Immature natural killer cell (primary cell): Measurements from ENCODE around the gene GALNTL6. TPM values are rescaled to one million over a fixed set of nuclear protein-coding genes. Genes with fewer than 3 reads are reported as not detected.

Source experiments
- DNase-seq, 3 donors: peaks; one replicate each; pipeline ENCODE4 v3.0.0; 2022; ENCODE audit warnings: mixed read lengths in 1 of 3
- H3K27ac Mint-ChIP-seq, 6 donors: one replicate each; pipeline ENCODE4 v1.8.0; 2020; ENCODE audit warnings: mixed read lengths in 6 of 6, mild to moderate bottlenecking in 5 of 6, inconsistent platforms in 4 of 6, moderate library complexity in 3 of 6
- H3K27me3 Mint-ChIP-seq, 3 donors: one replicate each; pipeline ENCODE4 v1.8.0; 2020 to 2021; ENCODE audit warnings: low read depth in 3 of 3, mild to moderate bottlenecking in 3 of 3, mixed read lengths in 3 of 3, moderate library complexity in 3 of 3, inconsistent platforms in 1 of 3
- H3K36me3 Mint-ChIP-seq, 3 donors: one replicate each; pipeline ENCODE4 v1.8.0; 2020; ENCODE audit warnings: mixed read lengths in 3 of 3, inconsistent platforms in 2 of 3, mild to moderate bottlenecking in 2 of 3
- H3K4me1 Mint-ChIP-seq, 2 donors: one replicate each; pipeline ENCODE4 v1.8.0; 2020; ENCODE audit warnings: inconsistent platforms in 2 of 2, mild to moderate bottlenecking in 2 of 2, mixed read lengths in 2 of 2, moderate library complexity in 1 of 2
- H3K4me3 Mint-ChIP-seq, 5 donors: one replicate each; pipeline ENCODE4 v1.8.0; 2020; ENCODE audit warnings: mild to moderate bottlenecking in 5 of 5, mixed read lengths in 5 of 5, inconsistent platforms in 3 of 5, moderate library complexity in 3 of 5
- H3K9me3 Mint-ChIP-seq, 6 donors: one replicate each; pipeline ENCODE4 v1.8.0; 2020; ENCODE audit warnings: mild to moderate bottlenecking in 6 of 6, mixed read lengths in 6 of 6, inconsistent platforms in 4 of 6, moderate library complexity in 3 of 6
- polyA plus RNA-seq, 3 donors: library from polyadenylated mRNA; unstranded; fragments of 300-500 nt; fragmentation: Illumina TruSeq; gene quantifications; one replicate each; pipeline ENCODE4 v1.2.3, GENCODE V29; 2021

GALNTL6 gene
- polyA plus RNA-seq, 3 donors from 2014 or later: not detected

- Mint-ChIP-seq H3K27me3 (no peaks in the 10 kb centered on the region), H3K4me1 (no peaks in the 10 kb centered on the region), H3K4me3 (no peak overlapping the region), H3K36me3 (no peaks in the 10 kb centered on the region), H3K27ac (no peak overlapping the region), H3K9me3 (peaks cover under 1 to 40% (median 24%) of the 10 kb centered on the region in 6 donors)
- no peak for DNase-seq
Observed at GRCh38 chr4:172055046-172055445, 241.8 kb downstream of the GALNTL6 start.

- Mint-ChIP-seq H3K4me1 (no peaks in the 10 kb centered on the region), H3K27me3 (no peaks in the 10 kb centered on the region), H3K27ac (no peak overlapping the region), H3K4me3 (no peak overlapping the region), H3K9me3 (peaks cover 0 to 39% (median 22%) of the 10 kb centered on the region in 6 donors), H3K36me3 (no peaks in the 10 kb centered on the region)
- no peak for DNase-seq
Observed at GRCh38 chr4:172055498-172055897, 242.3 kb downstream of the GALNTL6 start.

GRCh38 chr4:172061204-172061603 is 248.0 kb downstream of the GALNTL6 start:
- Mint-ChIP-seq H3K9me3 (peaks cover 8 to 43% (median 23%) of the 10 kb centered on the region in 6 donors), H3K36me3 (no peaks in the 10 kb centered on the region)
- no peak for DNase-seq

DNA sequence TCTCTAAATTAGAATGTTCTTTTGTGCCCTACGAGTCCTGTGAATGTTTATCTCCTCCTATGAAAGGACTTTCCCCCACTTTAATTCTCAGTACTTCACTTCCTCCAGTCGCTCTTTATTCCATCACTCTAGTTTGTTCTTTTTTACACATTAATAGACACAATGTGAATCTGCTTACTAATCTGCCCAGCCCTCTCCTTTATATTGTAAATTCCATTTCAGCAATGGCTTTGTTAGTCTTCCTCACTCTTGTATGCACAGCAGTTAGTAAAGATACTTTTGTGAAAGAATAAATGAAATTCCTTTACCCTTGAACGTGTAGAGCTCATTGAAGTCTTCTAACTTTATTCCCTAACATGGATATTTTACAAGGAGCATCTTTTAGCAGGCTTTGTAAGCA is 255.3 kb downstream of the GALNTL6 start:
- H3K4me3 Mint-ChIP-seq: no peak overlapping the region
- H3K27me3 Mint-ChIP-seq: no peaks in the 10 kb centered on the region
- H3K4me1 Mint-ChIP-seq: no peaks in the 10 kb centered on the region
- H3K36me3 Mint-ChIP-seq: no peaks in the 10 kb centered on the region
- no peak overlapping the region for H3K27ac Mint-ChIP-seq
- no peak for DNase-seq
- peaks cover 9 to 60% (median 22%) of the 10 kb centered on the region in 6 donors for H3K9me3 Mint-ChIP-seq

More at GRCh38 chr4:172061204-172061603, 248.0 kb downstream of the GALNTL6 start:
- H3K4me1 Mint-ChIP-seq: no peaks in the 10 kb centered on the region
- H3K27ac Mint-ChIP-seq: no peak overlapping the region
- H3K4me3 Mint-ChIP-seq: no peak overlapping the region
- no peaks in the 10 kb centered on the region for H3K27me3 Mint-ChIP-seq

DNA sequence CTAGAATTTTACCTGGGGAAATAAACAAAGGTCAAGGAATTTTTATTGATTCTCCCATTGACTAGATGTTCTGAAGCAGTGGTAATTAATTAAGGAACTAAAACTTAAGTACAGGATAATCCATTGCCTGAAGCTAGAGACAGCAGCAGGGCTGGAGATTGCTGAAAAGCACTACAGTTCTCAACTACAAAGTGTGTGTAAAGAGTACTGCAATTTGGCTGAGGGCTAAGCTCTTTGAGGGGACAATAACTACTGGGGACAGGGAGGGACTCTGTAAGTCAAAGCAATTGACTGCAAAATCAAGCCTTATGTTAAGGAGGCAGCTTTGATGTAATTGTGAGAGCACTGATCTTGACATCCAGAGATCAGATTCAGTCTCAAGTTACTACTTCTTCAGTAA is 260.4 kb downstream of the GALNTL6 start:
- no peak for DNase-seq
- peaks cover 0 to 2% (median 0%) of the 10 kb centered on the region in 3 donors for H3K27me3 Mint-ChIP-seq
- H3K9me3 Mint-ChIP-seq: peaks cover 3 to 52% (median 17%) of the 10 kb centered on the region in 6 donors
- H3K36me3 Mint-ChIP-seq: no peaks in the 10 kb centered on the region
- no peak overlapping the region for H3K27ac Mint-ChIP-seq
- H3K4me3 Mint-ChIP-seq: no peak overlapping the region
- no peaks in the 10 kb centered on the region for H3K4me1 Mint-ChIP-seq

DNA sequence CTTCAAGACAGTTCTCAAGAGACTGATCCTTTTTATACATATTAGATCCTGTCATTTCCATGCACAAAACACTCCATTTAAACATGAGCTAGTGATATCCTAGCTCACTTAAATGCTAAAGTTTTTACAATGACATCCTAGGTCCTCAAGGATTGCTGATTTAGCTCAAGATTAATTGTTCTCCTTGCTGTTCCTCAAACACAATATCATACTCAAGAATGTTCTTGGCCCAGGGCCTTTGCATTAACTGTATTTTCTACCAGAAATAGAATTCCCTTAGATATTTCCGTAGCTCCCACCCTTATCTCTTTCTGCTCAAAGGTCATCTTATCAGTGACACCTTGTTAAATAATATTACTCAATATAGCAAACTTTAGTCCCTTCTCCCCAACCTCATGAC is 270.1 kb downstream of the GALNTL6 start:
- H3K4me3 Mint-ChIP-seq: no peak overlapping the region
- no peaks in the 10 kb centered on the region for H3K36me3 Mint-ChIP-seq

DNA sequence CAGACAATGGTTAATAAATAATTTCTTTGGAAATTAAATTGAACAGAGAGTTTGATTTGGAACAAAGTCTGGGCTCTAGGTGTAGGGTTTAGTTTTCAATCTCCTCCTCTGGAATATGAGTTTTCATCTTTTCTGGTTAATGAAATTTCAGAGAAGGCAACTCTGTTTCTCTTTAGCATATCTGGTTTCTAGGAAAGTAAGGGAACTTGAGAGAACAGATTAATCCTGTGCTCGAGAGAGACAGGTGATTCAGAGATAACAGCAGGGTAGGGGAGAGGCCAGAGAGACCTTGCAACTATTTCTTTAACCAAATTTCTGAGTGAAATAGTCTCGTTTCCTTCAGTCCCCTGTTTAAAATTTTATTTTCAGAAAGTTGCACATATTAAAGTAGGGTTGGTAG is 275.4 kb downstream of the GALNTL6 start:
- Mint-ChIP-seq H3K27ac (no peak overlapping the region), H3K9me3 (peaks cover 0 to 15% (median 9%) of the 10 kb centered on the region in 6 donors), H3K4me1 (no peaks in the 10 kb centered on the region), H3K27me3 (peaks cover 0 to 2% (median 0%) of the 10 kb centered on the region in 3 donors), H3K36me3 (no peaks in the 10 kb centered on the region), H3K4me3 (no peak overlapping the region)
- no peak for DNase-seq

More for the DNA sequence above, 270.1 kb downstream of the GALNTL6 start:
- H3K9me3 Mint-ChIP-seq: peaks cover 0 to 20% (median 2%) of the 10 kb centered on the region in 6 donors
- H3K4me1 Mint-ChIP-seq: no peaks in the 10 kb centered on the region
- DNase-seq: no peak
- no peaks in the 10 kb centered on the region for H3K27me3 Mint-ChIP-seq
- no peak overlapping the region for H3K27ac Mint-ChIP-seq

- Mint-ChIP-seq H3K27ac (no peak overlapping the region), H3K9me3 (peaks cover 2 to 45% (median 22%) of the 10 kb centered on the region in 6 donors), H3K4me3 (no peak overlapping the region), H3K4me1 (no peaks in the 10 kb centered on the region), H3K27me3 (peaks cover 0 to 2% (median 0%) of the 10 kb centered on the region in 3 donors), H3K36me3 (no peaks in the 10 kb centered on the region)
- DNase-seq: no peak
Observed at GRCh38 chr4:172095161-172095560, 282.0 kb downstream of the GALNTL6 start.

DNA sequence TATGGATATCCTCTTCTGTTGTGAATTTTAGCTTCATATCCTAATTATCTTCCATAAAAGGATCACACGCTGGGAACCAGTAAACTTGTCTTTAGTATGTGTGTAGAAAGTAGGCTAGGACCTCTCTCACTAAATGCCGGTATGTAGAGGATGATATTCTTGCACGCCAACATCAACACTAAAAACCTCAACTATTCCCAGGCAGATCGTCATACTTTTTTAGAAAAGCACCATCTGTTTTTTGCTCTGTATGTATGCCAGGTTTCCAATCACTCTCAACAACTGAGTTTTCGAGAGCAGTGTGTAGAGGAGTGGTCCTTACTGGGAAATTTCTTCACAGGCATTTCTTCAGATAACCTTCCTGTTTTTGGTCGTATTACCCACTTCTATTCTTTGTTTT is 283.6 kb downstream of the GALNTL6 start:
- H3K27ac Mint-ChIP-seq: no peak overlapping the region
- no peaks in the 10 kb centered on the region for H3K36me3 Mint-ChIP-seq
- DNase-seq: no peak
- H3K4me1 Mint-ChIP-seq: no peaks in the 10 kb centered on the region
- no peak overlapping the region for H3K4me3 Mint-ChIP-seq
- H3K27me3 Mint-ChIP-seq: peaks cover 0 to 3% (median 0%) of the 10 kb centered on the region in 3 donors
- peaks cover 0 to 50% (median 22%) of the 10 kb centered on the region in 6 donors for H3K9me3 Mint-ChIP-seq

- no peaks in the 10 kb centered on the region for H3K4me1 Mint-ChIP-seq
- H3K27me3 Mint-ChIP-seq: peaks cover 0 to 3% (median 0%) of the 10 kb centered on the region in 3 donors
- no peaks in the 10 kb centered on the region for H3K36me3 Mint-ChIP-seq
- DNase-seq: no peak
- no peak overlapping the region for H3K4me3 Mint-ChIP-seq
- peaks cover 2 to 66% (median 29%) of the 10 kb centered on the region in 6 donors for H3K9me3 Mint-ChIP-seq
- H3K27ac Mint-ChIP-seq: no peak overlapping the region
Observed at GRCh38 chr4:172099376-172099775, 286.2 kb downstream of the GALNTL6 start.

GRCh38 chr4:172103456-172103855 is 290.3 kb downstream of the GALNTL6 start:
- Mint-ChIP-seq H3K4me1 (no peaks in the 10 kb centered on the region), H3K4me3 (no peak overlapping the region), H3K27ac (no peak overlapping the region), H3K9me3 (peaks cover 5 to 56% (median 27%) of the 10 kb centered on the region in 6 donors), H3K36me3 (no peaks in the 10 kb centered on the region), H3K27me3 (peaks cover 0 to 3% (median 0%) of the 10 kb centered on the region in 3 donors)
- no peak for DNase-seq

GRCh38 chr4:172104539-172104938 is 291.3 kb downstream of the GALNTL6 start:
- Mint-ChIP-seq H3K27ac (no peak overlapping the region), H3K27me3 (peaks cover 0 to 3% (median 0%) of the 10 kb centered on the region in 3 donors), H3K36me3 (no peaks in the 10 kb centered on the region), H3K4me3 (no peak overlapping the region), H3K4me1 (no peaks in the 10 kb centered on the region), H3K9me3 (peaks cover 5 to 51% (median 22%) of the 10 kb centered on the region in 6 donors)
- DNase-seq: no peak

GRCh38 chr4:172105918-172106317 is 292.7 kb downstream of the GALNTL6 start:
- no peaks in the 10 kb centered on the region for H3K4me1 Mint-ChIP-seq
- H3K36me3 Mint-ChIP-seq: no peaks in the 10 kb centered on the region
- peaks cover 5 to 52% (median 23%) of the 10 kb centered on the region in 6 donors for H3K9me3 Mint-ChIP-seq
- H3K27me3 Mint-ChIP-seq: peaks cover 0 to 3% (median 0%) of the 10 kb centered on the region in 3 donors
- H3K4me3 Mint-ChIP-seq: no peak overlapping the region
- H3K27ac Mint-ChIP-seq: no peak overlapping the region
- no peak for DNase-seq

DNA sequence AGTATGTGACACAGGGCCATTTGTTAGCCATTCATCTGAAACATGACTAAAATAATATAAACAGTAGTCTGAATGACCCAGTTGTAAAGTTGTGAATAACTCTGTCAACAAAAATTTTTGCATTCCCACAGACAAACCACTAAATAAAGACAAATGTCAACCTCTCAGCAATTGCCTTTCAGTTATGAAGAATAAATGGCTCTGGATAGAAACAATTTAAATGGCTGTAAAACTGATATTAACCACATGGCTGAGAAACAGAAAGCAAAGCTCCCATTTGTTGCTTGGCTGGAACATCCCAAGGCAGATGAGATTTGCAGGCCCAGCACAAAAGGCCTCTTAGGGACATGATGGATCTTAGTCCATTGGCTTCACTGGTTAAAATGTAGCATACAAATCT is 296.3 kb downstream of the GALNTL6 start:
- no peak overlapping the region for H3K27ac Mint-ChIP-seq
- DNase-seq: no peak
- H3K4me1 Mint-ChIP-seq: no peaks in the 10 kb centered on the region
- peaks cover 4 to 38% (median 13%) of the 10 kb centered on the region in 6 donors for H3K9me3 Mint-ChIP-seq
- H3K27me3 Mint-ChIP-seq: no peaks in the 10 kb centered on the region
- no peaks in the 10 kb centered on the region for H3K36me3 Mint-ChIP-seq
- H3K4me3 Mint-ChIP-seq: no peak overlapping the region

DNA sequence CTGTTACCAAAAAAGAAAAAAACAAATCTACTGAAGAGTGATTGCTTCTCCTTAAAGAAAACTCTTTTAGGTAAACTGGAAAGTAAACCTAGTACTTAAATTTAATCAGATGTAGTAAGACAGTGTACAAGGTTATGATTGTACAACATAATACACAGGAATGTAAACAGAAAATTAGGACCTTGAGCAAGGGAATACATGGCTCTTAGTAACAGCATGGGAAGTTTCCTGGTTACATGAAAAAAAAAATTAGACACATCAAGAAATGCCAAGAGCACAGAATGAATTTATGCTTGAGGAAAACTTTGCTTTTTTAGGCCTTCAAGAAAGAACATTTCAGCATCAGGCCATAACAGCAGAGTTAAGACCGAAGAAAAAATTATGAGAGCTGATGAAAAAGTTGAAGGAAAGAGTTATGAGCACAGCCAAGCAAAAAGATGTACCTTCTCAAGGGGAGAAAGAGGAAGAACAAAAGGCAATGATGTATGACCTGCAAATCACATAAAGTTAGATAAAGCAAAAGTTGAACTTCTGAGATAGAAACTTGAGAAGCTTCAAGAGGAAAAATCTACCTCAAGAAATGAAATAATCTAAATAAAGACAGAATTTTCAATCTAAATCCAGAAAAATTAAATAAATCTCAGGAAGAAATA is 311.6 kb downstream of the GALNTL6 start:
- no peak for DNase-seq
- Mint-ChIP-seq H3K4me3 (no peak overlapping the region), H3K9me3 (peaks cover 1 to 42% (median 13%) of the 10 kb centered on the region in 6 donors), H3K27me3 (peaks cover 0 to 4% (median 2%) of the 10 kb centered on the region in 3 donors), H3K36me3 (peaks cover 0 to 3% (median 0%) of the 10 kb centered on the region in 3 donors), H3K4me1 (no peaks in the 10 kb centered on the region), H3K27ac (no peak overlapping the region)
